ENCODE measurements around the gene CIAO2A.

GRCh38 chr15:64099379-64099778 lies 5.7 kb upstream of the CIAO2A start:
- TF ChIP-seq, protein P1, sequence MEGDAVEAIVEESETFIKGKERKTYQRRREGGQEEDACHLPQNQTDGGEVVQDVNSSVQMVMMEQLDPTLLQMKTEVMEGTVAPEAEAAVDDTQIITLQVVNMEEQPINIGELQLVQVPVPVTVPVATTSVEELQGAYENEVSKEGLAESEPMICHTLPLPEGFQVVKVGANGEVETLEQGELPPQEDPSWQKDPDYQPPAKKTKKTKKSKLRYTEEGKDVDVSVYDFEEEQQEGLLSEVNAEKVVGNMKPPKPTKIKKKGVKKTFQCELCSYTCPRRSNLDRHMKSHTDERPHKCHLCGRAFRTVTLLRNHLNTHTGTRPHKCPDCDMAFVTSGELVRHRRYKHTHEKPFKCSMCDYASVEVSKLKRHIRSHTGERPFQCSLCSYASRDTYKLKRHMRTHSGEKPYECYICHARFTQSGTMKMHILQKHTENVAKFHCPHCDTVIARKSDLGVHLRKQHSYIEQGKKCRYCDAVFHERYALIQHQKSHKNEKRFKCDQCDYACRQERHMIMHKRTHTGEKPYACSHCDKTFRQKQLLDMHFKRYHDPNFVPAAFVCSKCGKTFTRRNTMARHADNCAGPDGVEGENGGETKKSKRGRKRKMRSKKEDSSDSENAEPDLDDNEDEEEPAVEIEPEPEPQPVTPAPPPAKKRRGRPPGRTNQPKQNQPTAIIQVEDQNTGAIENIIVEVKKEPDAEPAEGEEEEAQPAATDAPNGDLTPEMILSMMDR (IDR thresholded peaks at IDR 0.05): no peak
- TF ChIP-seq POLR2A (IDR thresholded peaks at IDR 0.05): no peak

Data from thyroid gland (tissue), 4 donors.